ENCODE measurements around the gene IL16. TPM values are rescaled to one million over a fixed set of nuclear protein-coding genes. Genes with fewer than 3 reads are reported as not detected.

IL16 gene
- total RNA-seq, 1 donor from 2014 or later: 3.7 TPM

DNA sequence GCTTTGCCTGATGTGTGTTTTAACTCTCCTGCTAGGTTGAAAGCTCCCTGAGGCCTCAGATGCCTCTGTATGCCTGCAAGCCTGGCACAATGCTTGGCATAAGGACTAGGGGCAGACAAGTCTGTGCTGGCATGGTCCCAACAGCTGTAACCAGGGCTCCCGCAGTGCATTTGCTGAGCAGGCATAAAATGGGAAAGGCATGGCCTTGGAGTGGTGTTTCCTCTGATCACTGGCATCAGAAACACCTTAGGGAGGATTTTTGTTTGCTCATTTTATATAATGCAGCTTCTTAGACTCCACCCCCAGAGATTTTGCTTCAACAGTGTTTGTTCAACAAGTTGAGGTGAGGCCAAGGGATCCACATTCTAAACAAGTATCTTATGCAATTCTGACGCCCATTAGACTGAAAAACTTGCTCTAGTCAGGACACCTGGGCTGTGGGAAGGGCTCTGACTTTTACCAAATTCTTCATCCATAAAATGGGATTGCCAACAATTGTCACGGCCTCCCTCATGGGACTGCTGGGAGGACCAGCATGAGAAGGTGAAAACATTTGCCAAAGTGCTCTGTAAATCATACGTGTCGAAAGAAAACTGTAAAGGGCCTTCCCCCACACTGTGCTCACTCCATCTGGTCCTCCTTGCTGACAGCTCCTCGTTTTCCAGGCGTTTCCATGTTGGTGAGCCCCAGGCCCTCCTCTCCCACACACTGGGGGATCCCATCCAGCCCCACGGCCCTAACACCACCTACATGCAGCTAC lies 84.2 kb downstream of the IL16 start:
- intact Hi-C loops (cut with DNase I): no loop called here
- ATAC-seq: no peak
- no peak for DNase-seq (ENCODE audit: missing footprints)

DNA sequence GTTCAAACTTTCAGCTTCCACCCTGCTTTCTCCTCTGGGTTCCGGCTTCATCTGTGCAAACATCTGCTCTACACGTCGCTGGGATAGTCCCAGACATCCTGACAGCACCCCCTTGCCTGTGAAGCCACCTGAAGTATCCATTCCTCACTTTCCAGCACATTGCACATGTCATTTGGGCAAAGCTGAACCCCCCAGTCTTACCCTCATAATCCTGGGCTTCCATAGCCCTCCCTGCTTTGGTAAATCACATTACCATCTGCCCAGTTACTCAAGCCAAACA lies 84.7 kb downstream of the IL16 start:
- DNase-seq (ENCODE audit: missing footprints) (no peak), ATAC-seq (no peak)
- intact Hi-C loops (cut with DNase I): no loop called here

DNA sequence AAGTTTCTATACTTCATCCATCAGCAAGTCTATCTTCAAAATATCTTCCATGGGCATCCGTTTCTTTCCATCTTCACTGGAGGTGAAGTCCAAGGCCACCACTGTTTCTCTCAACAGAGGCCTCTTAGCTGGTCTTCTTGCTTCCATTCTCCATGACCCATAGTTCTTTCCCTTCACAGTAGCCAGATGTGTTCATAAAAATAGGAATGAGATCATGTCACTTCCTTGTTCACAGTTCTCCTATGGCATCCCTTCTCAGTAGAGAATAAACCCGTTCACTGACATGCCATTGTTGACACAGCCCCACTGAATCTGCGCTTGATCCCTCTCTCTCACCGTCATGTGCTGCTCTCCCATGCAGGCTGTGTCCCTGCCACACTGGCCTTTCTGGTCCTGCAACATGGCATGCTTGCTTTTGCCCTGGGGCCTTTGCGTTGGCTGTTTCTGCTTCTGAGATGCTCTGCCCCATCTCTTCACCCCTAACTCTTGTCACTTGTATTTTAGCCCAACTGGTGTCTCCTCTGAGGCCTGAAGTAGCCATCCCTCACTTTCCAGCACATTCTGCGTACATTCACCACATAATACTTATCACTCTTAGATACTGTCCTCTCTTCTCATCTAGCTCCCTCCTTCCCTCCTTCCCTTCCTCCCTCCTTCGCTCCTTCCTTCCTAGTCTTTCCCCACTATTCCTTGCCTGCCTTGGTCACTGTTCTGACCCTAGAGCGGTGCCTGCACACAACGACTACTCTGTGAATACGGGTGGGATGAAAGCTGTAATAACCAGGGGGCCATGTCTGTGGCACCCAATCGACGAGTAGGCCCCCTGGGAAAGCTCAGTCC lies 85.3 kb downstream of the IL16 start:
- DNase-seq (ENCODE audit: missing footprints) (no peak), ATAC-seq (no peak)
- intact Hi-C loops (cut with DNase I): no loop called here

- intact Hi-C loops (cut with DNase I): no loop called here
- DNase-seq (ENCODE audit: missing footprints) (peak; percentile 58), ATAC-seq (no peak)
These were observed 85.9 kb downstream of the IL16 start for GRCh38 chr15:81282606-81282895.

DNA sequence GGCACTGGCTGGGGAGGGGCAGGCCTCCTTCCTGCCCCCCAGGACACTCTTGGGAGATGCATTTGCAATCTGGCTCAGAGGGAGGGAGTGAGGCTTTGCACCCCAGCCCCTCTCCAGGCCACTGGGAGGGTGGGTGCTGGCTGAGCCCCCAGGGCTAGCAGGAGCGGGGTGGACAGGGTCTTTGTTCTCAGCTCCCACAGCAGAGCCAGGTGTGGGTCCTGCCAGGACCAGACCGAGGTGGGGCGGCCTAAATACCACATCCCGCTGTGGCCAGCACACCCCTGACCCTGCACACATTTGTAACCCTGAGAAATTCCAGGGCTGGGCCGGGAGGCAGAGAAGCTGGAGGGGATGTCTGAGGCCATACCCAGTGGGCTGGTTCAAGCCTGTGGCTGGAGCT lies 86.2 kb downstream of the IL16 start:
- intact Hi-C loops (cut with DNase I): no loop called here
- DNase-seq (ENCODE audit: missing footprints) (no peak), ATAC-seq (no peak)

- DNase-seq (ENCODE audit: missing footprints): no peak
- intact Hi-C loops (cut with DNase I): no loop called here
- peak; percentile 45 for ATAC-seq
These were observed 87.8 kb downstream of the IL16 start for GRCh38 chr15:81284256-81285031.

GRCh38 chr15:81285461-81285860 lies 88.8 kb downstream of the IL16 start:
- intact Hi-C loops (cut with DNase I): no loop called here
- ATAC-seq (no peak), DNase-seq (ENCODE audit: missing footprints) (no peak)

- no peak for DNase-seq (ENCODE audit: missing footprints)
- intact Hi-C loops (cut with DNase I): no loop called here
- ATAC-seq: no peak
These were observed 90.0 kb downstream of the IL16 start for GRCh38 chr15:81286621-81287121.

DNA sequence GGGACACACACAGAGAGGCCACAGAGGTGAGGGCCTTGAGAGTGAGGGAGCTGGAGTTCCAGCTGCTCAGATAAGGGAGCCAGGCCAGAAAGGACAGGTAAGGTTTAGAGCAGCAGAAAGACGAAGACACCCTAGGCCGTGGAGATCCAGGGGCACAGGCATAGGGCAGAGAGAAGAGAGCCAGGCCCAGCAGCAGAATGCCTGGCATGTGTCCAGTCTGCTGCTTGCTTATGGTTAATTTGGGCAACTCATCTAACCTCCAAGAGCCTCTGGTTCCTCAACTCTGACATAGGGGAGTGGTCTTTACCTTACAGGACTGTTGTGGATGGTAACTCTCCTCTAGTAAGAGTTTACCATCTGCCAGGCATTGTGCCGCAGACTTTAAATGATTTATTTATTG lies 91.4 kb downstream of the IL16 start:
- DNase-seq (ENCODE audit: missing footprints) (no peak), ATAC-seq (no peak)
- intact Hi-C loops (cut with DNase I): no loop called here

DNA sequence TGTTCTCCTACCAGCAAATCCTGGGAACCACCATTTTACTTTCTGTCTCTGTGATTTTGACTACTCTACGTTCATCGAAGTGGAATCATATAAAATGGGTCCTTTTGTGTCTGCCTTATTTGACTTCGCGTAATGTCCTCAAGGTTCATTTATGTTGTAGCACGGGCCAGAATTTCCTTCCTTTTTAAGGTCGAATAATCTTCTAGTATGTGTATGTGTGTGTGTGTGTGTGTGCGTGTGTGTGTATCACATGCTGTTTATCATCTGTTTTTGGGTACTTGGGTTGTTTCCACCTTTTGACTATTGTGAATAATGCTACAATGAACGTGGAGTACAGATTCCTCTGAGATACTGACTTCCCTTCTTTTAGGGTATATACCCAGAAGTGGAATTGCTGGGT lies 91.9 kb downstream of the IL16 start:
- no peak for ATAC-seq
- intact Hi-C loops (cut with DNase I): no loop called here
- no peak for DNase-seq (ENCODE audit: missing footprints)

- ATAC-seq (no peak), DNase-seq (ENCODE audit: missing footprints) (no peak)
- intact Hi-C loops (cut with DNase I): no loop called here
These were observed 93.2 kb downstream of the IL16 start for GRCh38 chr15:81289910-81290309.

GRCh38 chr15:81291916-81292522 lies 95.3 kb downstream of the IL16 start:
- no peak for ATAC-seq
- intact Hi-C loops (cut with DNase I): no loop called here
- DNase-seq (ENCODE audit: missing footprints): no peak

GRCh38 chr15:81292523-81293001 lies 95.9 kb downstream of the IL16 start:
- DNase-seq (ENCODE audit: missing footprints) (no peak), ATAC-seq (no peak)
- intact Hi-C loops (cut with DNase I): no loop called here

GRCh38 chr15:81293728-81294515 lies 97.2 kb downstream of the IL16 start:
- intact Hi-C loops (cut with DNase I): loop anchor here (1.0 kb wide), 1 partner anchor 43 kb away; no protein-coding TSS in a partner anchor
- DNase-seq (ENCODE audit: missing footprints): no peak
- no peak for ATAC-seq

DNA sequence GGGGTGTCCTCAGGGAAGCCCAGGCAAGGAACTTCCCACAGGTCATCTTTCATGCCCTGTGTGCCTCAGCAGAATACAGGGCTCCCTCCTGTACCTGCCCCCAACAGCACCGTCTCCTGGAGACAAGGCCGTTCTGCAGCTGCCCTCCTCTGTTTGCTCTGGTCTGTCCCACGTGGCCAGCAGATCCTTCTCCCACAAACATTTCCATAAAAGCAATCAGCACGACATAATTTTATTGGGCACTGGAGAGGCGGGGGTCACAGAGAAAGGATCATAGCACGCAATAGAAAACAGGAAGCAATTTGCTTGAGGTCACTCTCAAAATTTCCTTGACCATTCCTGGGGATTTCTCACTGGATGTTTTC lies 97.8 kb downstream of the IL16 start:
- ATAC-seq: no peak
- intact Hi-C loops (cut with DNase I): loop anchor here (1.0 kb wide), 1 partner anchor 43 kb away; no protein-coding TSS in a partner anchor
- DNase-seq (ENCODE audit: missing footprints): no peak

DNA sequence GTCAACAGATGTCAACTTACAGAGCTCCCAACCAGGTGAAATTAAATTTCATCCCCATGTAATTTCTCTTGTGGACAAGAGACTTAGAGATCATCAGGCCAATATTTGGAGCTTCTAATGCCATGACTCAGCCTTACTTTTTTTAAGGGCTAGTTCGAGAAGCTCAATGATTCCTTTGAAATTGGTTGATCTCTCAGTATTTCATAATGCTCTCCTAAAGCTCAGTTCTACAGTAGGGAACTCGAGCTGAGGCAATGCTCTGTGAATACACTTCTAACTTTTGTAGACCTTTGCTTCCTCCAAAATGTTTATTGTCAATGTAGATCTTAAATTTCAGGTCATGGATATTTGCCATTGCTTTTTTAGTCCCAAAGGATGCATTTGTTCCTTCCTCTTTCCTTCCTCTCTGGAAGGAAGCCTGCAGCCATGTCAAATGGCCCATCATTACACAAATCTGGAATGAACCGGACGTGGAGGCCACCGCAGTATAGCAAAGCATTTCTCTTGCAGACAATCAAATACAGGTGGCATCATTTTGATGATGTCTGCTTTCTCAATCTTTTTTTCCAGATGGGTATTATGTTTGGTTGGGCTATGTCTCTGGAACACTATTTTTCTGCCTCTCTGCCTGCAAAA lies 98.9 kb downstream of the IL16 start:
- intact Hi-C loops (cut with DNase I): no loop called here
- DNase-seq (ENCODE audit: missing footprints) (no peak), ATAC-seq (no peak)

GRCh38 chr15:81296186-81296585 lies 99.5 kb downstream of the IL16 start:
- intact Hi-C loops (cut with DNase I): no loop called here
- DNase-seq (ENCODE audit: missing footprints) (no peak), ATAC-seq (no peak)

DNA sequence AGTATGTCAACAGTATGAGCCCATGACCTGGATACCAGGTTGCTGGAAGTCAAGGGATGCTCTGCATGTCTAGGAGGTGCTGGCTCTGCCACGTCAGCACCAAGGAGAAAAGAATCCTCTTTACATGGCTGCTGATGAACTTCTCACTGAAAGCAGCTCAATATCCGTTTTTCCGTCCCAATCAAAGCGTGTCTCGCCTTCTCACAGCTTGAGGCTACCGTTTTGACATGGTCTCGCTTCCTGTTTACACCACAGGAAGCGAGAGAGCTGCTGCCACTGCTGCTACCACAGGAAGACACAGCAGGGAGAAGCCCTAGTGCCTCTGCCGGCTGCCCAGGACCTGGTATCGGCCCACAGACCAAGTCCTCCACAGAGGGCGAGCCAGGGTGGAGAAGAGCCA lies 100.0 kb downstream of the IL16 start:
- intact Hi-C loops (cut with DNase I): no loop called here
- DNase-seq (ENCODE audit: missing footprints): peak; percentile 82
- ATAC-seq: peak; percentile 65
